A549 (cell line): ENCODE results near the gene ILDR1. TPM values are rescaled to one million over a fixed set of nuclear protein-coding genes. Genes with fewer than 3 reads are reported as not detected.

ENCODE experiments used
- ATAC-seq, 2 experiments: fragments of 200-7000 bp in 1 of 2; fragments of >200 bp in 1 of 2; cut with Nextera tagmentation in 1 of 2; cut with Tn5 transposase in 1 of 2; 3 replicates each; pipeline versions ENCODE4 v1.8.0 to v1.9.1; 2018 to 2020; ENCODE audit warnings: mild to moderate bottlenecking in 1 of 2, moderate library complexity in 1 of 2
- CTCF ChIA-PET: fragments of 300-600 bp; sonication (Branson Sonifier 250); formaldehyde crosslinking; extraction: SDS; loops from one replicate; lab custom pipeline; 2021; ENCODE audit warnings: antibody characterized with exemption, inconsistent platforms; lab: Yijun Ruan, JAX
- POLR2A ChIA-PET: fragments of 350-600 bp; formaldehyde crosslinking; extraction: SDS; loops from one replicate; lab custom pipeline; 2021; ENCODE audit warnings: antibody characterized with exemption, inconsistent platforms; lab: Yijun Ruan, JAX
- DNase-seq, 2 experiments: peaks; one replicate each; pipeline versions ENCODE4 v3.0.0 to v3.0.0-alpha.2; 2011 to 2016; ENCODE audit warnings: low read depth in 1 of 2, low spot score in 1 of 2
- FAIRE-seq: peaks from 2 replicates; lab custom pipeline; 2011; peaks lifted over from hg19 to GRCh38; lab: Jason Lieb, UNC
- H3K27ac ChIP-seq, 2 experiments: fragments of >200 bp; sonication (Bioruptor Twin); formaldehyde crosslinking; 3 replicates each; pipeline ENCODE4 v1.5.1; 2016 to 2017
- H3K4me1 ChIP-seq: fragments of >200 bp; sonication (Bioruptor Twin); formaldehyde crosslinking; 3 replicates; pipeline ENCODE4 v1.6.1; 2016
- H3K4me2 ChIP-seq: fragments of >200 bp; sonication (Bioruptor Twin); formaldehyde crosslinking; 3 replicates; pipeline ENCODE4 v1.6.1; 2016
- H3K4me3 ChIP-seq: fragments of >200 bp; sonication (Bioruptor Twin); formaldehyde crosslinking; 3 replicates; pipeline ENCODE4 v1.5.1; 2016
- H3K9me3 ChIP-seq: fragments of >200 bp; sonication (Bioruptor Twin); formaldehyde crosslinking; 3 replicates; pipeline ENCODE4 v1.6.1; 2016
- CBX2 ChIP-seq: fragments of 200-600 bp; sonication (generic); IDR thresholded peaks from 2 replicates; pipeline ENCODE4 v1.6.1; 2016; ENCODE audit warnings: low read depth, mild to moderate bottlenecking, borderline replicate concordance
- CHD4 ChIP-seq: fragments of 200-600 bp; sonication (generic); IDR thresholded peaks from 2 replicates; pipeline ENCODE4 v1.6.1; 2016; ENCODE audit warnings: antibody characterized with exemption, mild to moderate bottlenecking, borderline replicate concordance
- E2F6 ChIP-seq: IDR thresholded peaks from 2 replicates; pipeline ENCODE4 v1.6.1; 2012; ENCODE audit warnings: low read depth, borderline replicate concordance
- EHMT2 ChIP-seq: fragments of 200-600 bp; sonication (generic); IDR thresholded peaks from 2 replicates; pipeline ENCODE4 v1.6.1; 2016; ENCODE audit warnings: antibody characterized with exemption, low read depth, mild to moderate bottlenecking, moderate library complexity
- ELK1 ChIP-seq: fragments of 150-350 bp; IDR thresholded peaks from 2 replicates; pipeline ENCODE4 v1.6.1; 2014; ENCODE audit warnings: low read depth, mild to moderate bottlenecking, low read length
- EP300 ChIP-seq, 2 experiments: fragments of >200 bp; sonication (Bioruptor Twin); formaldehyde crosslinking; IDR thresholded peaks; 2 replicates in 1 of 2; 3 replicates in 1 of 2; pipeline ENCODE4 v1.6.1; 2016 to 2017
- FOSB ChIP-seq: fragments of 250-450 bp; sonication (Bioruptor Pico); IDR thresholded peaks from 2 replicates; pipeline ENCODE4 v1.5.0; 2020; ENCODE audit warnings: mild to moderate bottlenecking, moderate library complexity
- FOSL2 ChIP-seq, 2 experiments: fragments of 450-650 bp in 1 of 2; fragments of >200 bp in 1 of 2; sonication (Bioruptor Twin) in 1 of 2; formaldehyde crosslinking; IDR thresholded peaks; 2 replicates each; pipeline versions ENCODE4 v1.5.0 to v1.6.1; 2016 to 2020; ENCODE audit warnings: mild to moderate bottlenecking in 1 of 2, moderate library complexity in 1 of 2
- HDAC2 ChIP-seq: fragments of 200-600 bp; sonication (generic); IDR thresholded peaks from 2 replicates; pipeline ENCODE4 v1.6.1; 2016
- HEYL ChIP-seq: fragments of 250-450 bp; sonication (Bioruptor Pico); IDR thresholded peaks from 2 replicates; pipeline ENCODE4 v1.8.0; 2021; ENCODE audit warnings: mild to moderate bottlenecking, moderate library complexity
- HOXA7 ChIP-seq: fragments of 250-450 bp; sonication (Bioruptor Pico); IDR thresholded peaks from 2 replicates; pipeline ENCODE4 v1.5.0; 2020; ENCODE audit warnings: mild to moderate bottlenecking, moderate library complexity
- HOXB13 ChIP-seq: fragments of 250-450 bp; sonication (Bioruptor Pico); IDR thresholded peaks from 2 replicates; pipeline ENCODE4 v1.5.0; 2020; ENCODE audit warnings: low read depth, mild to moderate bottlenecking, moderate library complexity
- HOXB5 ChIP-seq: fragments of 250-450 bp; sonication (Bioruptor Pico); IDR thresholded peaks from 2 replicates; pipeline ENCODE4 v1.5.0; 2020; ENCODE audit warnings: mild to moderate bottlenecking, moderate library complexity
- JUN ChIP-seq, 2 experiments: fragments of >200 bp; sonication (Bioruptor Twin); formaldehyde crosslinking; IDR thresholded peaks; 2 replicates in 1 of 2; 3 replicates in 1 of 2; pipeline ENCODE4 v1.6.1; 2016 to 2017
- JUNB ChIP-seq: fragments of >200 bp; sonication (Bioruptor Twin); formaldehyde crosslinking; IDR thresholded peaks from 2 replicates; pipeline ENCODE4 v1.6.1; 2016
- KDM1A ChIP-seq: fragments of 200-600 bp; sonication (generic); IDR thresholded peaks from 2 replicates; pipeline ENCODE4 v1.6.1; 2016; ENCODE audit warnings: low read depth, mild to moderate bottlenecking
- MAZ ChIP-seq: fragments of 150-350 bp; IDR thresholded peaks from 2 replicates; pipeline ENCODE4 v1.6.1; 2014; ENCODE audit warnings: antibody characterized with exemption, low read depth, low read length, borderline replicate concordance
- NFE2L2 ChIP-seq: fragments of 150-350 bp; conservative IDR thresholded peaks from 2 replicates; pipeline ENCODE4 v1.6.1; 2014; ENCODE audit warnings: low read length
- NPAS2 ChIP-seq: fragments of 250-450 bp; sonication (Bioruptor Pico); IDR thresholded peaks from 2 replicates; pipeline ENCODE4 v1.8.0; 2022; ENCODE audit warnings: mild to moderate bottlenecking, moderate library complexity, borderline replicate concordance
- NR3C1 ChIP-seq: fragments of >200 bp; sonication (Bioruptor Twin); formaldehyde crosslinking; IDR thresholded peaks from 3 replicates; pipeline ENCODE4 v1.6.1; 2017
- POLR2AphosphoS2 ChIP-seq: conservative IDR thresholded peaks from 2 replicates; pipeline ENCODE4 v1.6.1; 2012; ENCODE audit warnings: low read length, improper control_type of control experiment, inconsistent platforms
- RAD21 ChIP-seq, 2 experiments: fragments of >200 bp in 1 of 2; sonication (Bioruptor Twin) in 1 of 2; formaldehyde crosslinking in 1 of 2; IDR thresholded peaks in 1 of 2; conservative IDR thresholded peaks in 1 of 2; 2 replicates in 1 of 2; 3 replicates in 1 of 2; pipeline ENCODE4 v1.6.1; 2012 to 2018; ENCODE audit warnings: inconsistent platforms in 1 of 2
- RARB ChIP-seq: fragments of 250-450 bp; sonication (Bioruptor Pico); IDR thresholded peaks from 2 replicates; pipeline ENCODE4 v1.8.0; 2021; ENCODE audit warnings: mild to moderate bottlenecking, moderate library complexity
- RCOR1 ChIP-seq: fragments of 150-350 bp; IDR thresholded peaks from 2 replicates; pipeline ENCODE4 v1.6.1; 2014; ENCODE audit warnings: antibody characterized with exemption, low read length, low read depth
- RNF2 ChIP-seq: fragments of 200-600 bp; sonication (generic); IDR thresholded peaks from 2 replicates; pipeline ENCODE4 v1.6.1; 2016; ENCODE audit warnings: low read depth, mild to moderate bottlenecking, antibody characterized with exemption, moderate library complexity, borderline replicate concordance
- SMC3 ChIP-seq: fragments of >200 bp; sonication (Bioruptor Twin); formaldehyde crosslinking; IDR thresholded peaks from 3 replicates; pipeline ENCODE4 v1.6.1; 2018; ENCODE audit warnings: inconsistent platforms
- SREBF2 ChIP-seq: fragments of 450-650 bp; IDR thresholded peaks from 2 replicates; pipeline ENCODE4 v1.6.1; 2014; ENCODE audit warnings: mild to moderate bottlenecking, moderate library complexity
- TFCP2L1 ChIP-seq: fragments of 250-450 bp; sonication (Bioruptor Pico); IDR thresholded peaks from 2 replicates; pipeline ENCODE4 v1.5.0; 2021; ENCODE audit warnings: mild to moderate bottlenecking
- TP53 ChIP-seq: fragments of 250-450 bp; sonication (Bioruptor Pico); IDR thresholded peaks from 2 replicates; pipeline ENCODE4 v1.5.0; 2021; ENCODE audit warnings: mild to moderate bottlenecking, moderate library complexity
- USF2 ChIP-seq: fragments of 450-650 bp; IDR thresholded peaks from 2 replicates; pipeline ENCODE4 v1.6.1; 2014; ENCODE audit warnings: antibody characterized with exemption
- ZC3H11A ChIP-seq: fragments of 450-650 bp; IDR thresholded peaks from 2 replicates; pipeline ENCODE4 v1.6.1; 2014; ENCODE audit warnings: antibody characterized with exemption, mild to moderate bottlenecking
- ZSCAN20 ChIP-seq: fragments of 250-450 bp; sonication (Bioruptor Pico); IDR thresholded peaks from 2 replicates; pipeline ENCODE4 v1.8.0; 2022; ENCODE audit warnings: mild to moderate bottlenecking, moderate library complexity
- WGBS: methylation state at CpG from one replicate; pipeline ENCODE4 v1.1.6; 2017; ENCODE audit errors: missing lambda C conversion rate; 5-methylcytosine and 5-hydroxymethylcytosine counted together
- polyA plus RNA-seq, 4 experiments: library from polyadenylated mRNA; depleted of rRNA in 3 of 4; stranded (reverse); fragments of >200 nt; fragmentation: RNase III in 1 of 4; extraction: RNeasy Plus Mini Kit Qiagen cat#74134 plus additional on column Dnase treatment in 1 of 4; gene quantifications; 2 replicates in 3 of 4; 3 replicates in 1 of 4; pipeline ENCODE4 v1.2.3, GENCODE V29; 2011 to 2017
- TF ChIP-seq, protein P1 (sequence below): fragments of 250-450 bp; sonication (Bioruptor Pico); IDR thresholded peaks from 2 replicates; pipeline ENCODE4 v1.5.0; 2020; ENCODE audit warnings: low read depth, mild to moderate bottlenecking, moderate library complexity

The ILDR1 gene
- polyA plus RNA-seq, 2 of the 4 experiments (the other 2 are of a cell fraction) = not detected

GRCh38 chr3:121992601-121993560, 29.2 kb downstream of the ILDR1 start:
- no peaks in the 10 kb centered on the region for H3K9me3 ChIP-seq
- TF ChIP-seq EHMT2 = no peak
- no peak for TF ChIP-seq RARB
- TF ChIP-seq RNF2 = no peak
- no peak for TF ChIP-seq POLR2AphosphoS2
- no peak for TF ChIP-seq ZSCAN20 (CRISPR knock-in tag)
- TF ChIP-seq NPAS2 (CRISPR knock-in tag) = no peak
- H3K4me1 ChIP-seq = no peaks in the 10 kb centered on the region
- no peak overlapping the region for H3K27ac ChIP-seq
- H3K4me2 ChIP-seq = no peak overlapping the region
- ChIA-PET POLR2A (no interaction called here), CTCF (no interaction called here)
- no peak overlapping the region for H3K4me3 ChIP-seq
- 94% methylated on average over 16 of the region's 31 CpGs for WGBS
- DNase-seq (no peak), FAIRE-seq (no peak), ATAC-seq (no peak)

DNA sequence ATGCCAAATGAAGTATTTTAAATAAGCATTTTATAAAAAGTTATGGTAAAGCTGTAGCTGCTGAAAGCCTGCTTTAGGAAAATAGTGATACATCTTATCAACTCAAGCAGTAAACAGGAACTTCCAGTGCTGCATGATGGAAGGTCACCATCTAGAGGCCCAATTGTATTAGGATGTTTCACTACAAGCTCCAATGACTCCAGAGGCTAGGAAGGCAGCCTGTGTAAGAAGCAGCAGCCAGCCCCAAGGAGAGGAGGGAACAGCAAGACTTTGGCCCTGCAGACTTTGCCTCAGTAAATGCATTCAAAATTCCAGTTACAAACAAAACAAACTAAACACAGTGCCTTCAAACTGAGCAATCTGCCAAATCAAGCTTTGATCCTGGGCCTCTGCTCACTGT, 32.1 kb downstream of the ILDR1 start:
- no peaks in the 10 kb centered on the region for H3K4me1 ChIP-seq
- H3K9me3 ChIP-seq = no peaks in the 10 kb centered on the region
- no peak overlapping the region for H3K27ac ChIP-seq
- FAIRE-seq (no peak), DNase-seq (peak in 1 of 2 experiments; percentile 34), ATAC-seq (no peak)
- ChIA-PET CTCF (no interaction called here), POLR2A (interaction anchor here (0.6 kb wide), 1 partner anchor 10 kb away, joined by 3 read pairs; no protein-coding TSS in a partner anchor)
- H3K4me2 ChIP-seq = no peak overlapping the region
- no peak for TF ChIP-seq CHD4
- no peak for TF ChIP-seq KDM1A
- TF ChIP-seq TP53 (CRISPR knock-in tag) = no peak
- no peak for TF ChIP-seq JUNB
- no peak for TF ChIP-seq FOSL2 (IDR thresholded peaks at IDR 0.05)
- no peak for TF ChIP-seq FOSL2 (CRISPR knock-in tag; IDR thresholded peaks at IDR 0.05)
- no peak for TF ChIP-seq HEYL (CRISPR knock-in tag)
- no peak for TF ChIP-seq SMC3
- TF ChIP-seq RCOR1 = no peak
- TF ChIP-seq HOXB13 (CRISPR knock-in tag) = no peak
- no peak for TF ChIP-seq E2F6
- no peak for TF ChIP-seq RAD21 (conservative IDR thresholded peaks at IDR 0.05 in 1 of 2, IDR thresholded peaks at IDR 0.05 in 1 of 2)
- no peak for TF ChIP-seq HOXA7 (CRISPR knock-in tag)
- no peak for TF ChIP-seq JUN (IDR thresholded peaks at IDR 0.05)
- TF ChIP-seq TFCP2L1 (CRISPR knock-in tag) = no peak
- TF ChIP-seq ELK1 = no peak
- no peak for TF ChIP-seq EHMT2
- TF ChIP-seq RARB = no peak
- no peak for TF ChIP-seq ZC3H11A
- no peak overlapping the region for H3K4me3 ChIP-seq

DNA sequence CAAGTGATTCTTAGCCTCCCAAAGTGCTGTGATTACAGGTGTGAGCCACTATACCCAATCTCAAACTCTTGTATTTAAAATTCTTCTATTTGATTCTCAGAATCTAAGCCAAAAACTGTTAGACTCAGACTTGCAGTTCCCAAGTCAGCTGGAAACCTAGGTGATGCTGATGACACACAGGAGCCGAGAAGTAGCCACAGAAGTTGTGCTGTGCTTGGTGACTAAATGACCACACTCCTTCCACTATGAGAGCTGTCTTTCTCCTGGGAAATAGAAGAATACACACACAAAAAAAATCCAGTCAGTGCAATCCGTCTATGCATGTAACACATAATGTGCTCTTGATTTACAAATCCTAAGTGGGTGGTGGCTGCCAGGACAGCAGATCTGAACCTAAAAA, 33.9 kb downstream of the ILDR1 start:
- 45% methylated on average over 2 of the region's 2 CpGs for WGBS
- TF ChIP-seq NFE2L2 = no peak
- no peak for TF ChIP-seq MAZ
- TF ChIP-seq HEYL (CRISPR knock-in tag) = no peak
- no peak for TF ChIP-seq RARB
- no peak for TF ChIP-seq HOXB5
- TF ChIP-seq EP300 (IDR thresholded peaks at IDR 0.05) = no peak
- no peak for TF ChIP-seq USF2
- no peak for TF ChIP-seq TP53 (CRISPR knock-in tag)
- TF ChIP-seq HDAC2 = no peak
- TF ChIP-seq SREBF2 = no peak
- TF ChIP-seq, protein P1, sequence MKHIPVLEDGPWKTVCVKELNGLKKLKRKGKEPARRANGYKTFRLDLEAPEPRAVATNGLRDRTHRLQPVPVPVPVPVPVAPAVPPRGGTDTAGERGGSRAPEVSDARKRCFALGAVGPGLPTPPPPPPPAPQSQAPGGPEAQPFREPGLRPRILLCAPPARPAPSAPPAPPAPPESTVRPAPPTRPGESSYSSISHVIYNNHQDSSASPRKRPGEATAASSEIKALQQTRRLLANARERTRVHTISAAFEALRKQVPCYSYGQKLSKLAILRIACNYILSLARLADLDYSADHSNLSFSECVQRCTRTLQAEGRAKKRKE (CRISPR knock-in tag) = no peak
- no peak for TF ChIP-seq CBX2
- TF ChIP-seq NR3C1 = no peak
- no peak for TF ChIP-seq SMC3
- no peak for TF ChIP-seq FOSB (CRISPR knock-in tag)
- Histone ChIP-seq H3K4me1 (no peaks in the 10 kb centered on the region), H3K9me3 (peaks cover 6% of the 10 kb centered on the region; the same call in 1 of the 3 replicates), H3K27ac (no peak overlapping the region), H3K4me3 (no peak overlapping the region), H3K4me2 (no peak overlapping the region)
- POLR2A ChIA-PET = no interaction called here
- ATAC-seq (no peak), FAIRE-seq (no peak), DNase-seq (no peak)
- CTCF ChIA-PET = no interaction called here
